ENCODE measurements around the gene EHBP1L1.

Gene EHBP1L1

DNA sequence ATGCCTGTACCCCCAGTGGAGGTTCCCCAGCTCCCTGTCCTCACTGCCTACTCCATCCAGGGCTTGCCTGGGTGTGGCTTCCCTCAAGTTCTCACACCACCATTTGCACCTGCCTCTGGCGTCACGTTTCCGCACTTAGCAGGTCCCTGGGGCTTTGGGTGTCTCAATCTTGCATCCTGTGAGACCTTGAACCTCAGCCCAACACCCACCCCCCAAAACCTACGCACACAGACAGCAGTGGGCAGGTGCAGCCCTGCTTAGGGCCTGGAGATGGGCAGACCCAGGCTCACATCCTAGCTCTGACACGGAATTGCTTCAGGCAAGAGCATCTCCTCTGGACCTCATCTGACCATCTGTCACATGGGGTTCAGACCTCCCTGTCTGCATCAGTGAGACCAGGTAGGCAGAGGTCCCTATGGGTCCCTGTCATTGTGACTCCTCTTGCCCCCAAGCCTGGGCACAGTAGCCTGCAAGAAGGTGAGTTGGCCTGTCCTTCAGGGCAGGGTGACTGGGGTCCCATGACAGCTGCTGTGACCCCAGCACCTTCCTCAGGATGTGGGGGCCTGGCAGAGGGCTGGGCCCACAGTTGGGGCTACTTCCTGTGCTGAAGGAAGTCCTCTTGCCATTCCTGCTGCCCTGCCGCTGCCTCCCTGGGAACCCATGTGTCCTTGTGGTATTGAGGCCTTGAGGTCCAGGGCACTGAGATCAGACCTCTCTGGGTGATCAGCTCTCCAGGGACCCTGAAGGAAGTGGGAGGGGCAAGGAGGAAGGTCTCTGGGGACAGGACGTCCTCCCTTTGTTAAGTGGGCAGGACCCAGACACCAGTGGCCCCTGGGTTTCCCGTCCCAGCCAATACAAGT, 64.0 kb downstream of the EHBP1L1 start:
- no peak for FAIRE-seq

DNA sequence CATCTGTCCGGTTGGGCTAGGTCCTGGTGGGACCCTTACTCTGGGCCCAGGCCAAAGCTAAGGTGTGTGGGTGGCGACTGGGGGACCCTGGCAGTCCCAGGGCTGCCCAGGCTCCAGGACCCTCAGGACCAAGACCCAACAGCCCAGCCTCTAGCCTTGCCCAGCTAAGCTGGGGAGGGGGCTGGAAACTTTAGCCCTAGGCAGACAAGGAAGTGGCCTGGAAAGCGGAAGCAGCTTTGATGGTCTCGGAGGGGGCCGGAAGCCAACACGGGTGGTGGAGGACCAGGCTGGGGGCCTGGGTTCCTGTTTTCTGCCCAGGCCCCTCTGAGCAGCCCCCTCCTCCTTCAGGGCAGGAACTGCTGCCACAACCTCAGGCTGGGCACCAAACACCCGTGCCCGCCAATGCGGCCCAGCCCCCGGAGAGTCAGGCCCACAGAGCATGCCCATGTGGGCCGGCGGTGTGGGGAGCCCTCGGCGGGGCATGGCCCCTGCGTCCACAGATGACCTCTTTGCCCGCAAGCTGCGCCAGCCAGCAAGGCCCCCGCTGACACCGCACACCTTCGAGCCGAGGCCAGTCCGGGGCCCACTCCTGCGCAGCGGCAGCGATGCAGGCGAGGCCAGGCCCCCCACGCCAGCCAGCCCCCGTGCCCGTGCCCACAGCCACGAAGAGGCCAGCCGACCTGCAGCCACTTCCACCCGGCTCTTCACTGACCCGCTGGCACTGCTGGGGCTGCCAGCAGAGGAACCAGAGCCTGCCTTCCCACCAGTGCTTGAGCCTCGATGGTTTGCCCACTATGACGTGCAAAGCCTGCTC, 64.8 kb downstream of the EHBP1L1 start:
- no peak for FAIRE-seq

DNA sequence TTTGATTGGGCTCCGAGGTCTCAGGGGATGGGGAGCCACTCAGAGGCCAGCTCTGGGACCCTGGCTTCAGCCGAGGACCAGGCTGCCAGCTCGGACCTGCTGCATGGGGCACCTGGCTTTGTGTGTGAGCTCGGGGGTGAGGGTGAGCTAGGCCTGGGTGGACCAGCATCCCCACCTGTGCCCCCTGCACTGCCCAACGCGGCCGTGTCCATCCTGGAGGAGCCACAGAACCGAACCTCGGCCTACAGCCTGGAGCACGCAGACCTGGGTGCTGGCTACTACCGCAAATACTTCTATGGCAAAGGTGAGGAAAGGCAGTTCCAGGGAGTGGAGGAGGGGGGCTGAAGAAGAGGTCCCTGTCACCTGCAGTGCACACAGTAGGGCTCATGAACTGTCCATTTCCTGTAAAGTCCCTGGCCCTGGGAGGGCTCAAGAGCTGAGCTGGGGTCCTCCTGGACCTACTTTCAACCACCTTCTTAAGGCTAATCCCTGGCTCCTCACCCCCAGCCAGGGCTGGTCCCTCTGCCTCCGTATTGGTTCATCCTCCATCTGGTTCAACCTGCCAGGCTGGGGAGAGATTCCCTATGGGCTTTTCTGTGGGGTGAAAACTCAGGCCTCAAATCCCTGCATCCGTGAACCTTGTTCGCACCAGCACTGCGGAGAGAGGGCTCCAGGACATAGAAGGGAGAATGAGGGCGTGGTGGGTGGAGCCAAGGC, 65.6 kb downstream of the EHBP1L1 start:
- no peak for FAIRE-seq
